AG09319 (cell line): ENCODE data around the gene C2orf80.
"Not testable (repeated sequence)": the region's sequence is repeated elsewhere in the genome, so short reads cannot be mapped to it uniquely, and the experiment has no call there.

ENCODE experiments used
- DNase-seq: peaks from one replicate; pipeline ENCODE4 v3.0.0-alpha.2; 2010; ENCODE audit warnings: low read depth; ENCODE audit errors: extremely low read depth
- TF ChIP-seq, protein P1 (sequence below): IDR thresholded peaks from 2 replicates; pipeline ENCODE4 v1.5.1; 2011; ENCODE audit warnings: low read depth, mild to moderate bottlenecking, inconsistent platforms, low read length, moderate library complexity

Gene C2orf80

DNA sequence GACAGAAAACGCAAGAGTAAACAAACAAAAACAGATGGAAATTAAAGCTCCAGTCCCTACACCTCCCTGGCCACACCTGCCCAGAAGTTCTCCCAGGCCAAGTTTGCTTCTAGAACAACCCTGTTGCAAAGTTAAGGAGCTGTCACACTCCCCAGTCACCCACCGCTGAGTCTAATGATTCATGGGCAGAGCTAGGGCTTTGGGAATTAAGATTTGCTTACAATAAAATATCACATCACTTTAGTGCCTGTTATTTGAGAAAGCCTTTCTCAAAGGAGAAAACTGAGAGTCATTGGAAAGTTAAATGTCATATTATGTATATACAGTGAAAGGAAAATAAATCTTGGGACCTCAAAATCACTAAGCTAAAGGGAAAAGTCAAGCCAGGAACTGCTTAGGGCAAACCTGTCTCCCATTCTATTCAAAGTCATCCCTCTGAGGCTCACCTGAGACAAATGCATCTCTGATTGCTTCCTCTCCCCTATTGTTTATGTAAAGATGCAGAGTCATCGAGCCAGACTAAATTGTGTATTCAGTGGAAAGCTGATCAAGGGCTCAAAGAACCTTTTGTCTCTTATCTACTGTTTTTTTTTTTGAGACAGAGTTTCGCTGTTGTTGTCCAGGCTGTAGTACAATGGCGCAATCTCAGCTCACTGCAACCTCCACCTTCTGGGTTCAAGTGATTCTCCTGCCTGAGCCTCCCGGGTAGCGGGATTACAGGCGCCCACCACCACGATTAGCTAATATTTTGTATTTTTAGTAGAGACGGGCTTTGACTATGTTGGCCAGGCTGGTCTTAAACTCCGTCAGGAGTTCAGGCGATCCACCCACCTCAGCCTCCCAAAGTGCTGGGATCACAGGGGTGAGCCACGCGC is 46.7 kb downstream of the C2orf80 start:
- TF ChIP-seq, protein P1, sequence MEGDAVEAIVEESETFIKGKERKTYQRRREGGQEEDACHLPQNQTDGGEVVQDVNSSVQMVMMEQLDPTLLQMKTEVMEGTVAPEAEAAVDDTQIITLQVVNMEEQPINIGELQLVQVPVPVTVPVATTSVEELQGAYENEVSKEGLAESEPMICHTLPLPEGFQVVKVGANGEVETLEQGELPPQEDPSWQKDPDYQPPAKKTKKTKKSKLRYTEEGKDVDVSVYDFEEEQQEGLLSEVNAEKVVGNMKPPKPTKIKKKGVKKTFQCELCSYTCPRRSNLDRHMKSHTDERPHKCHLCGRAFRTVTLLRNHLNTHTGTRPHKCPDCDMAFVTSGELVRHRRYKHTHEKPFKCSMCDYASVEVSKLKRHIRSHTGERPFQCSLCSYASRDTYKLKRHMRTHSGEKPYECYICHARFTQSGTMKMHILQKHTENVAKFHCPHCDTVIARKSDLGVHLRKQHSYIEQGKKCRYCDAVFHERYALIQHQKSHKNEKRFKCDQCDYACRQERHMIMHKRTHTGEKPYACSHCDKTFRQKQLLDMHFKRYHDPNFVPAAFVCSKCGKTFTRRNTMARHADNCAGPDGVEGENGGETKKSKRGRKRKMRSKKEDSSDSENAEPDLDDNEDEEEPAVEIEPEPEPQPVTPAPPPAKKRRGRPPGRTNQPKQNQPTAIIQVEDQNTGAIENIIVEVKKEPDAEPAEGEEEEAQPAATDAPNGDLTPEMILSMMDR: no peak
- DNase-seq: no peak

DNA sequence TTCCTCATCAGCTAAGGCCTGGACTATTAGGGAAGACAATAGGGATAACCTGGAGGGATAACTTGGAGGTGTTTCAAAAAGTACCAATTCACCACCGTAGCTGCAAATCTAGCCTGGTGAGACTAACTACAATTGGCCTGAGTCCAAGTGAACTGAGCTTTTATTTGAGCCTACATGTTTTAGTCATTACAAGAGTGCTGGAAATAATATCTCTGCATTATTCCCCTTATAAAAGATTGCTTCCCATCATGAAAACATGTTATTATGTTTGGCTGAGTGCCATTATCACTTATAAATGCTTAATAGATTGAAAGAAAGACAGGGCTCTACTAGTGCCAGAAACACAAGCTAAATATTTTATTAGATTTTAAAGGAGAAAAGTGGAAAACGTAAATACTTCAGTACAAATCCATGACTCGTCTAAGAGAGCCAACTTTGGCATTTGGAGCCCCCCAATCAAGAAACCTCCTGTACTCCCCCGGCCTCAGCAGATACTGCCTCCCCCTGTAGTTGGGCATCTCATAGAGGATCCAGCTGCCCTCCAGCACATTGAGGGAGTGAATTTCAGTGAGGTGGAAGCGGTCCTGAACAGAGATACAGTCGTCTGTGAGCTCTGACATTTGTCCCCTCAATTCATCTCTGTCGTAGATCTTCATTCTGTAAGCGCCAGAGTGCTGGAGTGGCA is 47.4 kb downstream of the C2orf80 start:
- TF ChIP-seq, protein P1: no peak
- no peak for DNase-seq

DNA sequence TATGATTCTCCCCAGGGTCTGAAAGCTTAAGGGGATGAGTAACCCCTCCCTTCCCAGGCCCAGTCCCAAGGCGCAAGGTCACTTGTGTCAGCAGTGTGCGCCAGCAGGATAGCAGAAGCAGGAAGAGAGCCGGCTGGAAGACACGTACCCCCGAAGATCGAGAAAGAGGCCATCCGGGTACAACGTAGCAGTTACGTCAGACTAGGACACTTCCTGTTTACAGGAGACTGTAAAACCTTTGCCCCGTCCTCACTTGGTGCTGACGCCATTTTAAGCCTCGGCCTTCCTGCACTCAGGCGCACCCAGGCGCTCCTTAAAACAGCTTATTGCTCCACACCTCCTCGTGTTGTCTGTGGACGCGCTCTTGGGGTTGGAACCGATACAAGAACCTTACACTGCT is 50.4 kb downstream of the C2orf80 start:
- no peak for DNase-seq
- TF ChIP-seq, protein P1: no peak

DNA sequence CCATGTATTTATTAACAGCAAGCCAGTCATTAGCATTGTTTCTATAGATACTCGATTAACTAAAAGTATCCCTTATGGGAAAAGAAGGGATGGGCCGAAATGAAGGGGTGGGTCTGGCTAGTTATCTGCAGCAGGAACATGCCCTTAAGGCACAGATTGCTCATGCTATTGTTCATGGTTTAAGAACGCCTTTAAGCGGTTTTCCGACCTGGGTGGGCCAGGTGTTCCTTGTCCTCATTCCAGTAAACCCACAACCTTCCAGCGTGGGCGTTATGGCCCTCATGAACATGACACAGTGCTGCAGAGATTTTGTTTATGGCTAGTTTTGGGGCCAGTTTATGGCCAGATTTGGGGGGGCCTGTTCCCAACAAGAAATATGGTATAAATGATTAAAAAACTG is 51.5 kb downstream of the C2orf80 start:
- not testable (repeated sequence) for DNase-seq

DNA sequence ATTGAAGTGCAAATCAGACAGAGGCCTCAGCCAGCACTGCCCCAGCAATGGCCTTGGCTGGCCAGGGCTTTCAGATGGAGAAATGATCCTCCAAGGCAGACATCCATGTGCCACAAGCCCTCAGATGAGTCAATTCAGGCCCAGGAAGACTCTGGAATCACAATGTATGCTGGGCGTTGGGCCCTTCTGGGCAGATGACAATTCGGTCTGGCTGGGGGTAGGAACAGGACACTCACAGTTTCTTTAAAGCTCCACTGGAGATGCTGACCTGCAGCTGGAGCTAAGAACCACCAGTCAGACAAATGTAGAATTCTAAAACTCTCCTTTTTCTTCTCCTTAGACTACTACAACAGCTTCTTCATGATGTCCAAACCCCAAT is 53.1 kb downstream of the C2orf80 start:
- TF ChIP-seq, protein P1: no peak
- DNase-seq: no peak

DNA sequence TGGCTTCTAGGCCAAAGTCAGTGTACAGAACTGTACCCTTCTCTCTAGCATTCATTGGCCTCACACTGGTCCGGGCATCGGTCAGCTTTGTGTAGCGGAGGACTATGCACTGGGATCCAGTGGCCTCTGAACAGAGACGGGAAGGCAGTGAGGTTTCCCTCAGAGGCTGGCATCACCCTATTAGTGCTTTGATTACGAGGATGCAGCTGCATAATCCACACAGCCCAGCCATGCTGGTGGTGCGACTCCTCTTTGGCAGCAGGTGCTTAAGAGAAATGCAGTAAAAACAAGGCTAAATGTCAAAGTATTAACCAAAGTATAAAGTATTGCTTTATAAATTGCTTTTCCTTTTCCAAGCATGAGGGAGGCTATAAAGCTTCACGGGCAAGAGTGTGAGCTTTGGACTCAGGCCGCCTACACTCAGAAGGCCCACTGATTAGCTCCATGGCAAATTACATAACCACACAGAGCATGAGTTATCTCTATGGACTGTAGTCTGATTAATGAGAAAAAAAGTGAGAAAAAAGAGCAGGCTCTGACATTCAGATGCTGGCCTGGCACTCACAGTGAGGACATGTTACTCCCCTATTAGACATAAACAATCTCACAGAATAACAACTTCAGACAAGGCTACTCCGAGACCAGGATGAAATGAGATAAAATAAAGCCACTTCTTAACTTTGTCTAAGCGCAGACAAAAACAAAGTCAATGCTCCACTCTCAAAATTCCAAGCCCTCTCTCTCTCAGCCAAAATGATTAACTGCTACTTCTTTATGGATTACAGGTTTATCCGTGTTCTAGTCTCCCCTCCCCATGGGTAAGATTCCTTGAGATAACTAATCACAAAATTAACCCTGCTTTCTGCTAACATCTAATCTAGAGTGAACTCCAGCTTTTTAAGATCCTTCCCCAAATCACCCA is 53.8 kb downstream of the C2orf80 start:
- DNase-seq: no peak
- TF ChIP-seq, protein P1: no peak

DNA sequence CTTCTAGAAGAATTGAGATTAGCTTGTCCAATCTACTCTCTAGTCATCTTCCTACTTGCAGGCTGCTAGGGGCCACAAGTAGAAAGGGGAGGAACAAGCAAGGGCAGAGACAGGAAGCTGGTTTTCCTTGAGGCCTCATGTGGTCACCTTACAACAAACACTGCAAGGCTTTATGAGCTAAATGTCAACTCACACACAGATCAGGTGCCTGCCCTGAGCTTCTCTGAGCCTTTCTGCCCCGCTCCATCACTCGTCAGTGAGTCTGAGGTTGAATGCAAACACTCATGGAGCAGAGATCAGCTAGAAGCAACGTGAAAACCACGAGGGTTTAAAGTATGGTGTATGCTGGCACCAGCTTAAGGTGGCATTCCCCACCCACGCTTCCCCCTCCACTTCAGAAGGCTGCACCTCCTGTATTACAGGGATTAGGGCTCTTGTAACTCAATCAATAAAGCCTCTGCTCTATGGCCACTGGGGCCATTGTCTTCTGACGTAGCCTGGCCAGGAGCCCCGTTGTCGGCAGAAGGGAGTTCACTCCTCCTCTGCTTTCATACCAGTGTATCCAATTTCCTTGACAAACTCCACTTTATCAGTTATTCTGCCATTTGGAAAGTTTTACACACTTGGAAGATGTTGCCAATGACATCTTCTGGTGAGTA is 54.8 kb downstream of the C2orf80 start:
- TF ChIP-seq, protein P1: no peak
- DNase-seq: no peak
